H1 (cell line): ENCODE data around the gene VWA3B. TPM values are rescaled to one million over a fixed set of nuclear protein-coding genes. Genes with fewer than 3 reads are reported as not detected.

Source experiments
- HDAC2 ChIP-seq, 2 experiments: fragments of 300-600 bp in 1 of 2; sonication (generic) in 1 of 2; IDR thresholded peaks; 2 replicates each; pipeline ENCODE4 v1.6.1; 2011 to 2012; ENCODE audit warnings: low read depth in 2 of 2, low read length in 2 of 2, mild to moderate bottlenecking in 2 of 2, moderate library complexity in 2 of 2, borderline replicate concordance in 1 of 2, inconsistent platforms in 1 of 2
- polyA plus RNA-seq, 7 experiments: library from polyadenylated mRNA; depleted of rRNA in 3 of 7; stranded (reverse) in 5 of 7; unstranded in 2 of 7; fragments of >200 nt in 5 of 7; fragments of 200-250 nt in 2 of 7; gene quantifications; 1 replicate in 5 of 7; 2 replicates in 1 of 7; 4 replicates in 1 of 7; pipeline versions ENCODE4 v1.2.1 to v1.2.3, GENCODE V29; 2011 to 2013; ENCODE audit warnings: missing spikeins in 2 of 7, mixed read lengths in 2 of 7
- total RNA-seq: library from RNA; stranded (reverse); fragmentation: NEBNext Ultra II Directional; extraction: Animal tissue kit (Norgen Biotek cat#: 25700); gene quantifications from 2 replicates; pipeline ENCODE4 v1.2.1, GENCODE V29; 2021

VWA3B gene
- total and polyA plus RNA-seq, 2 of the 8 experiments (the other 6 are each of a cell fraction or from before 2014, with no cell fraction given): not detected

GRCh38 chr2:98313492-98314250, 226.7 kb downstream of the VWA3B start (continued):
- no peak for TF ChIP-seq HDAC2 (IDR thresholded peaks at IDR 0.05; ENCODE audit: borderline replicate concordance in 1 of 2, low read depth in 2 of 2, low read length in 2 of 2)
